Endothelial cell of umbilical vein (primary cell): ENCODE data around the gene GPR32. TPM values are rescaled to one million over a fixed set of nuclear protein-coding genes. Genes with fewer than 3 reads are reported as not detected.
"Not testable (repeated sequence)": the region's sequence is repeated elsewhere in the genome, so short reads cannot be mapped to it uniquely, and the experiment has no call there.

Experiments
- BruUV-seq: library from RNA; stranded (reverse); fragments of 400-500 nt; replicated peaks from 2 replicates; lab custom pipeline; 2021; lab: Mats Ljungman, UMichigan
- CTCF ChIA-PET: fragments of 300-600, 350-600 bp; sonication (Branson Sonifier 250); formaldehyde crosslinking; loops from one replicate; lab custom pipeline; 2021; ENCODE audit warnings: antibody characterized with exemption, inconsistent platforms; lab: Charles Lee
- POLR2A ChIA-PET: fragments of 300-600, 350-600 bp; sonication (Branson Sonifier 250); formaldehyde crosslinking; loops from one replicate; lab custom pipeline; 2021; ENCODE audit warnings: antibody characterized with exemption, inconsistent platforms; lab: Charles Lee
- DNase-seq: peaks from one replicate; pipeline ENCODE4 v3.0.0-alpha.2; 2011; ENCODE audit warnings: low read depth, low spot score
- FAIRE-seq: peaks from 2 replicates; lab custom pipeline; 2011; peaks lifted over from hg19 to GRCh38; lab: Jason Lieb, UNC
- H2AFZ ChIP-seq: 2 replicates; pipeline ENCODE4 v1.6.0; 2012; ENCODE audit warnings: low read depth, low read length, control low read depth, inconsistent platforms
- H3K27ac ChIP-seq: 2 replicates; pipeline ENCODE4 v1.5.1; 2011; ENCODE audit warnings: low read depth, mild to moderate bottlenecking, control low read depth, low read length, moderate library complexity; ENCODE audit not compliant: insufficient read depth
- H3K27me3 ChIP-seq, 2 experiments: 2 replicates each; pipeline versions ENCODE4 v1.6.0 to v1.6.1; 2011; ENCODE audit warnings: low read length in 2 of 2, mixed read lengths in 1 of 2; ENCODE audit not compliant: control insufficient read depth in 2 of 2, insufficient read depth in 2 of 2
- H3K36me3 ChIP-seq, 2 experiments: 2 replicates in 1 of 2; 3 replicates in 1 of 2; pipeline ENCODE4 v1.5.1; 2011; ENCODE audit warnings: low read length in 2 of 2, mild to moderate bottlenecking in 1 of 2, moderate library complexity in 1 of 2; ENCODE audit not compliant: control insufficient read depth in 2 of 2, insufficient read depth in 2 of 2; ENCODE audit errors: extremely low read depth in 1 of 2
- H3K4me1 ChIP-seq: 3 replicates; pipeline ENCODE4 v1.5.1; 2011; ENCODE audit warnings: mild to moderate bottlenecking, low read length; ENCODE audit not compliant: control insufficient read depth, insufficient read depth; ENCODE audit errors: extremely low read depth
- H3K4me2 ChIP-seq: 2 replicates; pipeline ENCODE4 v1.6.1; 2011; ENCODE audit warnings: low read length, control low read depth, mixed read lengths; ENCODE audit not compliant: insufficient read depth
- H3K4me3 ChIP-seq, 3 experiments: fragments of 200-600 bp in 1 of 3; sonication (generic), shearing (Covaris generic) in 1 of 3; replicated peaks in 1 of 3; 2 replicates each; pipeline ENCODE4 v1.5.1; 2011 to 2016; ENCODE audit warnings: control low read depth in 3 of 3, low read length in 3 of 3, mild to moderate bottlenecking in 2 of 3, inconsistent platforms in 1 of 3, low read depth in 1 of 3, moderate library complexity in 1 of 3; ENCODE audit not compliant: insufficient read depth in 1 of 3
- H3K79me2 ChIP-seq: 2 replicates; pipeline ENCODE4 v1.6.0; 2012; ENCODE audit warnings: low read length, inconsistent platforms; ENCODE audit not compliant: control insufficient read depth, insufficient read depth
- H3K9ac ChIP-seq: replicated peaks from 2 replicates; pipeline ENCODE3; 2011; ENCODE audit warnings: low read length, control low read depth; ENCODE audit not compliant: insufficient read depth; ENCODE audit errors: extremely low read depth
- H3K9me1 ChIP-seq: replicated peaks from 3 replicates; pipeline ENCODE4 v1.6.0; 2011; ENCODE audit warnings: mild to moderate bottlenecking, low read length; ENCODE audit not compliant: control insufficient read depth, insufficient read depth; ENCODE audit errors: extremely low read depth
- H3K9me3 ChIP-seq: replicated peaks from 2 replicates; pipeline ENCODE4 v1.5.1; 2012; ENCODE audit warnings: low read length, inconsistent platforms; ENCODE audit not compliant: control insufficient read depth, insufficient read depth
- H4K20me1 ChIP-seq: replicated peaks from 2 replicates; pipeline ENCODE3; 2011; ENCODE audit warnings: mild to moderate bottlenecking, low read length; ENCODE audit not compliant: control insufficient read depth, insufficient read depth; ENCODE audit errors: extremely low read depth
- EZH2 ChIP-seq: IDR thresholded peaks from 2 replicates; pipeline ENCODE4 v1.6.1; 2012; ENCODE audit warnings: borderline replicate concordance, low read depth, mild to moderate bottlenecking, moderate library complexity, low read length, inconsistent platforms; ENCODE audit not compliant: severe bottlenecking
- FOS ChIP-seq: IDR thresholded peaks from 2 replicates; pipeline ENCODE4 v1.6.1; 2011; ENCODE audit warnings: mild to moderate bottlenecking, low read length, moderate library complexity, borderline replicate concordance; ENCODE audit not compliant: insufficient read depth
- JUN ChIP-seq: IDR thresholded peaks from 2 replicates; pipeline ENCODE4 v1.6.1; 2011; ENCODE audit warnings: borderline replicate concordance, low read depth; ENCODE audit not compliant: insufficient read length, insufficient read depth
- POLR2A ChIP-seq: IDR thresholded peaks from 2 replicates; pipeline ENCODE4 v1.6.1; 2012; ENCODE audit warnings: low read depth, mild to moderate bottlenecking, control low read depth, low read length
- dilution Hi-C: fragments of 300-500 bp; cut with MboI; formaldehyde crosslinking; loops from one replicate; pipeline ENCODE4 v1.15.0; 2019; ENCODE audit warnings: low sequenced_read_pairs; ENCODE audit not compliant: extremely low pct_ligation_motif_present
- intact Hi-C: fragments of 100-400 bp; cut with micrococcal nuclease; formaldehyde crosslinking; loops from one replicate; pipeline ENCODE4 v1.10.0; 2022
- polyA plus RNA-seq, 4 experiments: library from polyadenylated mRNA; depleted of rRNA in 3 of 4; stranded (reverse) in 3 of 4; unstranded in 1 of 4; fragments of >200 nt; gene quantifications; 2 replicates each; pipeline versions ENCODE4 v1.2.1 to v1.2.3, GENCODE V29; 2011 to 2012; ENCODE audit warnings: missing spikeins in 1 of 4
- total RNA-seq: library from RNA; stranded (reverse); gene quantifications from 2 replicates; pipeline ENCODE4 v1.2.3, GENCODE V29; 2021
- TF ChIP-seq, protein P1 (sequence below), 2 donors: IDR thresholded peaks; 1 replicate in 1 of 2; 2 replicates in 1 of 2; pipeline ENCODE4 v1.5.1; 2011; ENCODE audit warnings: low read length in 2 of 2, mild to moderate bottlenecking in 2 of 2, moderate library complexity in 2 of 2, control low read depth in 1 of 2, inconsistent platforms in 1 of 2, low read depth in 1 of 2; ENCODE audit not compliant: insufficient read depth in 1 of 2; ENCODE audit errors: extremely low read depth in 1 of 2

The GPR32 gene
- total and polyA plus RNA-seq, 2 donors (not counting 3 experiments of a cell fraction or from before 2014, with no cell fraction given), result not detected

DNA sequence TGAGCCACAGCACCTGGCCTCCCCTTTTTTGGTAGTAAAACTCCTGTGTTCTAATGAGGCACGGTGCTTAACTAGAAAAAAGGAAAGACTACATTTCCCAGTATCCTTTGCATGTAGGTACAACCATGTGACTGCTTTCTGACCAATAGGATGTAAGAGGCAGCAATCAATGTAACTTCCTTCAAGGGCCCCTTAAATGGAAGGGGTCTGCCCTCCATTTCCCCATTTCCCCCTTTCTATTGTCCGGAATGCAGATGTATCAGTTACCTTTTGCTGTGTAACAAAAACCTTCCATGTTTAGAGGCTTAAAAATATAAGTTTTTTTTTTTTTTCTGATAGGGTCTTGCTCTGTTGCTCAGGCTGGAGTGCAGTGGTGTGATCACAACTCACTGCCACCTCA is 2.2 kb downstream of the GPR32 start:
- DNase-seq, result peak; percentile 21
- Histone ChIP-seq H3K9ac (no peak overlapping the region), H3K4me1 (no peaks in the 10 kb centered on the region), H3K9me3 (no peaks in the 10 kb centered on the region), H2AFZ (no peak overlapping the region), H3K9me1 (no peaks in the 10 kb centered on the region), H4K20me1 (no peaks in the 10 kb centered on the region), H3K79me2 (no peaks in the 10 kb centered on the region), H3K4me3 (no peak overlapping the region), H3K27me3 (peaks cover 2 to 3% of the 10 kb centered on the region in 2 experiments), H3K36me3 (no peaks in the 10 kb centered on the region), H3K27ac (no peak overlapping the region), H3K4me2 (no peak overlapping the region)
- no TSS peak for BruUV-seq
- TF ChIP-seq JUN, result no peak
- no peak for TF ChIP-seq EZH2
- TF ChIP-seq, protein P1, sequence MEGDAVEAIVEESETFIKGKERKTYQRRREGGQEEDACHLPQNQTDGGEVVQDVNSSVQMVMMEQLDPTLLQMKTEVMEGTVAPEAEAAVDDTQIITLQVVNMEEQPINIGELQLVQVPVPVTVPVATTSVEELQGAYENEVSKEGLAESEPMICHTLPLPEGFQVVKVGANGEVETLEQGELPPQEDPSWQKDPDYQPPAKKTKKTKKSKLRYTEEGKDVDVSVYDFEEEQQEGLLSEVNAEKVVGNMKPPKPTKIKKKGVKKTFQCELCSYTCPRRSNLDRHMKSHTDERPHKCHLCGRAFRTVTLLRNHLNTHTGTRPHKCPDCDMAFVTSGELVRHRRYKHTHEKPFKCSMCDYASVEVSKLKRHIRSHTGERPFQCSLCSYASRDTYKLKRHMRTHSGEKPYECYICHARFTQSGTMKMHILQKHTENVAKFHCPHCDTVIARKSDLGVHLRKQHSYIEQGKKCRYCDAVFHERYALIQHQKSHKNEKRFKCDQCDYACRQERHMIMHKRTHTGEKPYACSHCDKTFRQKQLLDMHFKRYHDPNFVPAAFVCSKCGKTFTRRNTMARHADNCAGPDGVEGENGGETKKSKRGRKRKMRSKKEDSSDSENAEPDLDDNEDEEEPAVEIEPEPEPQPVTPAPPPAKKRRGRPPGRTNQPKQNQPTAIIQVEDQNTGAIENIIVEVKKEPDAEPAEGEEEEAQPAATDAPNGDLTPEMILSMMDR (IDR thresholded peaks at IDR 0.05; ENCODE audit: extremely low read depth in 1 of 2, insufficient read depth in 1 of 2, low read depth in 1 of 2, low read length in 2 of 2), result no peak
- TF ChIP-seq POLR2A, result no peak
- TF ChIP-seq FOS, result no peak
- intact Hi-C loops (no loop called here), dilution Hi-C loops (no loop called here)
- POLR2A ChIA-PET, result no interaction called here
- CTCF ChIA-PET, result no interaction called here
- FAIRE-seq, result peak; percentile 54

DNA sequence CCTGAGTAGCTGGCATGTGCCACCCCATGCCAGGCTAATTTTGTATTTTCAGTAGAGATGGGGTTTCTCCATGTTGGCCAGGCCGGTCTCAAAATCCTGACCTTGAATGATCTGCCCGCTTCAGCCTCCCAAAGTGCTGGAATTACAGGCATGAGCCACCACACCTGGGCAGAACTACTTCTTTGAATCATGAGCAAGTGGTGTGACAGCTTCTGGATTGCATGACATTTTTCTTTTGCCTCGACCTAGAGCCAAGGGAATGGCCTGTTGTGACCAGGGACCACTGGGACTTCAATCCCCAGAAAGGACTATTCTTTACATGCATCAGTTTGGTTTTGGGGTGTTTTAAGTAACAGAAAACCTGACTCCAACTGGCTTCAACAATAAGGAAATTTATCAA is 2.6 kb downstream of the GPR32 start:
- DNase-seq, FAIRE-seq, dilution Hi-C loops, H3K9ac ChIP-seq, H3K9me1 ChIP-seq, CTCF ChIA-PET, H2AFZ ChIP-seq, H3K9me3 ChIP-seq, H4K20me1 ChIP-seq, H3K27ac ChIP-seq, BruUV-seq, H3K27me3 ChIP-seq, H3K4me3 ChIP-seq, POLR2A ChIA-PET, H3K4me2 ChIP-seq, H3K79me2 ChIP-seq, H3K4me1 ChIP-seq, intact Hi-C loops, H3K36me3 ChIP-seq: not testable (repeated sequence)

GRCh38 chr19:50773454-50773853 is 3.2 kb downstream of the GPR32 start:
- FAIRE-seq, dilution Hi-C loops, POLR2A ChIA-PET: not testable (repeated sequence)

More at GRCh38 chr19:50773454-50773853, 3.2 kb downstream of the GPR32 start:
- BruUV-seq, intact Hi-C loops, H3K9ac ChIP-seq, H3K9me3 ChIP-seq, H2AFZ ChIP-seq, H3K36me3 ChIP-seq, CTCF ChIA-PET, H3K79me2 ChIP-seq, H4K20me1 ChIP-seq, H3K4me1 ChIP-seq, H3K27ac ChIP-seq, H3K4me3 ChIP-seq, H3K9me1 ChIP-seq, H3K4me2 ChIP-seq, DNase-seq: not testable (repeated sequence)
- peaks cover 12 to 13% of the 10 kb centered on the region in 2 experiments for H3K27me3 ChIP-seq
